HG03432 (cell line): ENCODE results near the gene HNRNPUL2.
A peak's percentile ranks its signal among the peaks of the same experiment; 100 is the strongest.
"Not testable (repeated sequence)": the region's sequence is repeated elsewhere in the genome, so short reads cannot be mapped to it uniquely, and the experiment has no call there.

ENCODE experiments used
- ATAC-seq: cut with Tn5 transposase; IDR thresholded peaks from one replicate; pipeline ENCODE4 v1.9.1; 2021; ENCODE audit warnings: mild to moderate bottlenecking, moderate library complexity; ENCODE audit not compliant: unreplicated experiment

HNRNPUL2 gene

GRCh38 chr11:62727165-62727871, at the start of gene HNRNPUL2:
HNRNPUL2 (minus strand) TSS chr11:62727457; CDS start chr11:62727156, 301 bp downstream.
- peak; percentile 69 for ATAC-seq

- ATAC-seq: no peak
Measured at GRCh38 chr11:62775646-62776045, 48.4 kb upstream of the HNRNPUL2 start.

DNA sequence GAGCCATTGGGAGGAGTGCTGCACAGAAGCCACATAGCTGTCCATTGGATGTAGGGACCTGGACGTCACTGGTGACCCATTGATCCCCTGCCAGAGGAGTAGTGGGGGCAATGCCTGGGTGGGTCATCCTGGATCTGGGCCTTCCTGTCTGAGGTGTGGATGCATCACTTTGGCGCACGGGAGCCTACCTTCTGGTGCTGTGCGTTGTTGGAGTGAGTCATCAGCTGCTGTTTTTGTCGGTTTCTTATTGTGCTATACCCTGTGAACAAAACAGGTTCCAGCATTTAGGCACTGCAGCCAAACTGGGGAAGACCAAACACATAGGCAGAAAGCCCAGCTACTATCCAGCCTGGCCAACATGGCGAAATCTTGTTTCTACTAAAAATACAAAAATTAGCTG, 47.1 kb upstream of the HNRNPUL2 start:
- ATAC-seq: no peak

- peak; percentile 82 for ATAC-seq
Measured at GRCh38 chr11:62771144-62772021, 44.1 kb upstream of the HNRNPUL2 start, which contains the start of gene TAF6L. TAF6L (plus strand) TSS chr11:62771396; CDS start chr11:62775784, 4,388 bp downstream.

DNA sequence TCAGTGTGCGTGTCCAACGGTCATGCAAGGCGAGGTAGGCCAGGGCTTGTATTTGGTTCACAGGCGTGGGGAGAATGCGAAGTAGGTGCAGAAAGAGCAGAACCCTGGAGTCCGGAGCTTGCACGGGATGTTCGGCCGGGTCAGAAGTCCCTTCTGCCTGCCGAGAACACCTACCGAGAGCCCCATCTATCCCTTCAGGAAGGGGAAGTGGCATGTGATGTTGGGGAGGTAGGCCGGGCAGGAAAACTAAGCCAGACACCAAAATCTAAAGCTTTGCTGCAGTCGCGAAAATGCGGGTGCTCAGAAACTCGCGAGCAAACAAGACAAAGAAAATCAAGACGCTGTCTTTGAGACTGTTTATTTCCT, 43.5 kb upstream of the HNRNPUL2 start:
- ATAC-seq: peak; percentile 9

GRCh38 chr11:62760867-62761227, 33.6 kb upstream of the HNRNPUL2 start:
- not testable (repeated sequence) for ATAC-seq

DNA sequence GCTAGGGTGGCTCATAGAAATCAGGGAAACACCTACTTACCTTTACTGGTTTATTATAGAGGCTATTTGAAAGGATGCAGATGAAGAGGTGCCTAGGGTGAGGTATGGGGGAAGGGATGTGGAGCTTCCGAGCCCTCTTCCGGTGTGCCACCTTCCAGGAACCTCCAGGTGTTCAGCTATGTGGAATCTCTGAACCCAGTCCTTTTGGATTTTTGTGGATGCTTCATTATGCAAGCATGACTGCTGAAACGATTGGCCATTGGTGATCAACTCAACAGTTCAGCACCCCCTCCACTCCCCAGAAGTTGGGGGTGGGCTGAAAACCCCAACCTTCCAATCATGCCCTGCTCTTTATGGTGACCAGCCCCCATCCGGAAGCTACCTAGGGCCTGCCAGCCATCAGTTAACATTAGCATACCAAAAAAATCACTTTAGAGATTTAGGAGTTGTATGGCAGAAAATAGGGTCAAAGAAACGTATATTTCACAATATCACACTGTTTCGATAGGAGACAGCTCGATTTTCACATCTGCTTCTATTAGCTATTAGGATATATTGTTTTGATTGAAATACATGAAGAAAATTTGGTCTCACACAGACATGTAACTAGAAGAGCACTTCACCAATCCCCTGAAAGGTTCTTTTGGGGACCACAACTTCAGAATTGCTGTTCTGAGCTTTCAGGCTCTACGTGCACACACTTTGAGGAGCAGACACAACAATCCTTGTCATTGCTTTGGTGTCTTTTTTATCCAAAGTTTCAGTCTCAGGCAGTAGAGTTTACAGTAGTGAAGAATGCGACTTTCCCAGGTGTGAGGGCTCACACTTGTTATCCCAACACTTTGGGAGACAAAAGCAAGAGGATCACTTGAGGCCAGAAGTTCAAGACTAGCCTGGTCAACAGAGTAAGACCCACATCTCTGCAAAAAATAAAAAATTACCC, 30.9 kb upstream of the HNRNPUL2 start:
- ATAC-seq: no peak

DNA sequence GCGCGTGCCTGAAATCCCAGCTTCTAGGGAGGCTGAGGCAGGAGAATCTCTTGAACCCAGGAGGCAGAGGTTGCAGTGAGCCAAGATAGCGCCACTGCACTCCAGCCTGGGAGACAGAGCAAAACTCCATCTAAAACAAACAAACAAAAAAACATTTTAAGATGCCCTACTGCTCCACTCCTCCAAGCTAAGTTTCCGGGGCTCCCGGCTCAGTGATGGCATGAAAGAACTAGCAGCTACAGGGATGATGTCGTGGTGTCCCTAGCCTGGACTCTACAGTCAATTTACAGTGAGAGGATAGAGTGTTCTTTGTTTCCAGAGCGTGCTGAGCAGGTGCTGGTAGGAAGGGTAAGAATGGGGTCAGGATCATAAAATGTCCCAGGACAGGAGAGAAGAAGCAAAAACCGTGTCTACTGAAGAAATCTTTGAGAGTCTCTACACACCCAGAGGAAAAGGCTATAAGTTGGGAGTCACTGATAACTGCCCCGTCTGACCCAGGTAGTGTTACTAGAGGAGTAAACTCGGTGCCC, 27.9 kb upstream of the HNRNPUL2 start:
- ATAC-seq: no peak

GRCh38 chr11:62753736-62754603, 26.7 kb upstream of the HNRNPUL2 start, which contains the start of gene ZBTB3:
ZBTB3 (minus strand) TSS chr11:62754160; CDS start chr11:62753664, 496 bp downstream.
- peak; percentile 94 for ATAC-seq

DNA sequence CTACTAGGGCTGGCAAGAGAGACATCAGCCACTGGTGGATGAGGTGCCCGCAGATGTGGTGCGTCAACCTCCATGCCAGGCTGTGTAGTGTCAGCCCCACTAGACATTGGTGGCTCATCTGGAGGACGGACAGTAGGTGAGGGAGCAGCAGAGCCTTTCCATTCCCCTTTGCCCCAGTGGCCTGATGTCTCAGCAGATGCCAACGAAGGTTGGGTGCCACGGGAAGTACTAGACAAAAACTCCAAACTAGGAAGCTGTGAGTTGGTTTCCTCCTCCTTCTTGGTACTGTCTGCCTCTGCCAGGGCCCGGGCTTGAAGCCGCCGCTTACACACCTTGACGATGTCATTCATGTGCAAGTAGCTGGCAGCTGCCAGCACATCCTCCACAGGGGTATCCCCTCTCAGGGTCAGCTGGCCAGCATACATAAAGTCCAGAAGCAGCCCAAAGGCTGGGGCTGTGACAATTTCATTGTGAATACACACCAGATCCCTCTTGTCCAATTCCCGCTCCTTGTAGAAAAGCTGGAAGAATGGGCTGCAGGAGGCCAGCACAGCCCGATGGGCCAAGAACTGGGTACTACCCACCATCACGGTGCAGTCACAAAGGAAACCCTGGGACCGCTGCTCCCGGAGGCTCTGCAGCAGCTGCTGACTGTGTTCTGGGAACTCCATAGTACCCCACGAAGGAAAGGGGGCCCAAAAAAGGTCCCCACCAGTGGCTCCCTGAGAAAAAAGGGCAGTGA, 25.9 kb upstream of the HNRNPUL2 start:
- ATAC-seq: peak; percentile 1

DNA sequence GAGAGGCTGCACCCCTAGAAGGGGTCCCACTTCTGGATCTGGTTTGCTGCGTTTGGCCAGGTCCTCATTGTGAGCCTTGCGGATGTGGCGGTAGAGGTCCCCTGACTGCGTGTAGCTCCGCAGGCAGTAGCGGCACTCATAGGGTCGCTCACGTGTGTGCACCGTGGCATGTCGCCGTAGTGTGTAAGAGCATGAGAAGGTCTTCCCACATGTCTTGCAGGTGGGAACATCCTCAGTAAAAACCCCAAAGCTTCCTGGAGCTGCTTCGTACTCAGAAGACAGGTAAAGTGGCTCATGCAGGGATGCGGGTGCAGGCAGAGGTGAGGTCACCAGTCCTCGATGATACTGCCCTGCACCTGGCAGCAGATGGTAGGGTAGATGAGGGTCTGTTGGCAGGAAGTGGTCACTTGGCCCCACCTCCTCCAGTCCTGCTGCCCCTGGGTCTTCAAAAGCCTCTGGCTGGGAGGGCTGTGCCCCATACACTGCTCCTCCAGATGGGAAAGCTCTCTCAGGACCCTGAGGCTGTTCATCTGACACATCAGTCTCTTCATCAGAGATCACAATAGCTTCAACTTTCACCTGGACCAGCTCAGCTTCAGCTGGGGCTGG, 25.0 kb upstream of the HNRNPUL2 start:
- ATAC-seq: no peak

- ATAC-seq: not testable (repeated sequence)
Measured at GRCh38 chr11:62749931-62750330, 22.7 kb upstream of the HNRNPUL2 start.

GRCh38 chr11:62747475-62748160, 20.4 kb upstream of the HNRNPUL2 start:
- ATAC-seq: no peak

DNA sequence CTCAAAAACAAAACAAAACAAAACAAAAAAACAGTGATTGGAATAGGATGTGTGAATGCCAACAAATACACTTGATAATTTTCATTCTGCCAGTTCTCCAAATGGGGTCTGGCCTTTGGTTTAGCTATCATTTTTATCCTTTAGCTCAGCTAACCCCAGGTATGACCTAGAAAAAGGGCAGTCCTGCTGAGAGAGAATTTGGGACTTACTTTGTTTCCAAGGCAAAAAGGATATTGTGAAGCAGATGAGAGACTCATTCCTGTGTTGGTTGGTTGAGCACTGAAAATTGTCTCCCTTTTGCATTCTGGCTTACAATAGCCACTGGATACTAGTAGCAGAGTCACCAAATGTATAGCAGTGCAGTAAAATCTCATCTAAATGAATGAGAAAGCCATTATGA, 9.9 kb upstream of the HNRNPUL2 start:
- no peak for ATAC-seq

GRCh38 chr11:62732830-62733229, 5.6 kb upstream of the HNRNPUL2 start:
- no peak for ATAC-seq

DNA sequence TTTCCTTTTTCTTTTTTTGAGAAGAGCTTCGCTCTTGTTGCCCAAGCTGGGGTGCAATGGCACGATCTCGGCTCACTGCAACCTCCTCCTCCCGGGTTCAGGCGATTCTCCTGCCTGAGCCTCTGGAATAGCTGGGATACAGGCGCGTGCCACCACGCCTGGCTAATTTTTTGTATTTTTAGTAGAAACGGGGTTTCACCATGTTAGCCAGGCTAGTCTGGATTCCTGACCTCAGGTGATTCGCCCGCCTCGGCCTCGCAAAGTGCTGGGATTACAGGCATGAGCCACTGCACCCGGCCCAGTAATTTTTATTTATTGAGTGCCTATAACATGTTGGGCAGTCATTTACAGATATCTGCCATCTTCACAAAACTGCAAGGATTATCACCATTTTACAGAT, 2.8 kb upstream of the HNRNPUL2 start:
- not testable (repeated sequence) for ATAC-seq

DNA sequence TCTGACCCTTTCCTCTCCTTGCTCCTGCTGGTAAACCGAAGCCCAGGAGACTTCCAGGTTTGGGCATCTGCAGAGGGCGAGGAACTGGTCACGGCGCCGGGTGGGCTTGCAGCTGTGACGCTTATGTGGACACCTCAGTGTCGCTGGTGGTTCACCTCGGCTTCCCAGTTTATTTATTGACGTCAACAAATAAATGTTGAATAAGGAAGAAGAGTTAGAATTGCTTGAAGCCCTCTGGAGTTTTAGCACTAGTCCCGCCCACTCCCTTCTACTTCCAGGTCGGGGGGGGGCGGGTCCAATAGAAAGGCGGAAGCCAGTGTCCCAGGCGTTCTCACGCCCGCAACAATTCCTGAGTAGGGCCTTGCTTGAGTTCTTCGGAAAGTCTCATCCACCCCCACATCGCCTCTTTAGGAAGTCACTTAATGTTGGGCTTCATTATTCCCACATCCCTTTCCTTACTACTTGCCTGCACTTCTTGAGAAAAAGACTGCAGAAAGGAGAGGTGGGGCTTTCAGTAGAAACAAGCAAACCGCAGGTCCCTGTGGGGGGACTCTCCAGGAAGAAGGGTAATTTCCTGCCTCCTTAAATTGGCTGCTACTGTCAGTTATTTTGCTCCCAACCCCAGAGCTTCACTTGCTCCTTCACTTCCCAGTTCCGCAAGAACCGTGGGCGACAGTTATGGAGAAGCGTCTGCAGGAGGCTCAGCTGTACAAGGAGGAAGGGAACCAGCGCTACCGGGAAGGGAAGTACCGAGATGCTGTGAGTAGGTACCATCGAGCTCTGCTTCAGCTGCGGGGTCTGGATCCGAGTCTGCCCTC, 1.1 kb upstream of the HNRNPUL2 start, which contains the start of gene TTC9C:
Gene TTC9C, plus strand, starts transcription at position 316 of the 818 bp plus-strand sequence. Its CDS starts 363 bp downstream, at position 679.
- peak; percentile 18 for ATAC-seq
